ENCODE data around the gene C7orf25. TPM values are rescaled to one million over a fixed set of nuclear protein-coding genes. Genes with fewer than 3 reads are reported as not detected.

Gene C7orf25
- total and polyA plus RNA-seq, 2 donors (not counting 1 experiment from before 2014, with no cell fraction given) = 8.5 to 8.8 TPM

DNA sequence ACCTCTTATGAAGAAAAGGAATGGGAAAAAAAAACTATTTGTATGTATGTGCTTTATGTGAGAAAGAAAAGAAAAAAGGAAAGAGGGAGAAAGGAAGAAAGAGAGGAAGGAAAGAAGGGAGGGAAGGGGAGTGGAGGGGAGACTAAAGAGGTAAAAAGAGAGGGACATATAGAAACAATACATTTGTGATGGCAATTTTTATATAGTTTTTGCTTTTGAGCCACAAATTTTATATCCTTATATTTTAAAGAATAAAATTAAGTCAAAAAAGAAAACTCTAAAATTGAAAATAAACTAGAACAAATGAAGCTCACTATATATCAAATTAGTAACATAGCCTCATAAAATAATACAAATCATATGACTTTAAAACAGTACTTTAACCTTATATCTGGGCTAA lies 11.0 kb downstream of the C7orf25 start:
- Histone ChIP-seq H3K9ac (ENCODE audit: insufficient read depth, low read length) (no peak overlapping the region), H3K79me2 (ENCODE audit: control insufficient read depth, insufficient read depth, low read length) (no peaks in the 10 kb centered on the region), H2AFZ (ENCODE audit: low read length) (no peak overlapping the region), H3K4me1 (ENCODE audit: control insufficient read depth, extremely low read depth, insufficient read depth, low read length) (no peaks in the 10 kb centered on the region), H3K27me3 (ENCODE audit: control insufficient read depth, insufficient read depth, low read length) (no peaks in the 10 kb centered on the region), H3K4me2 (ENCODE audit: extremely low read depth, insufficient read depth, low read length) (no peak overlapping the region), H3K27ac (ENCODE audit: insufficient read depth, low read length) (no peak overlapping the region), H3K36me3 (ENCODE audit: control insufficient read depth, insufficient read depth, low read length) (no peaks in the 10 kb centered on the region), H3K4me3 (replicated peaks in 1 of 4; ENCODE audit: control extremely low read depth in 1 of 4, insufficient read depth in 1 of 4, low read depth in 3 of 4, low read length in 4 of 4) (no peak overlapping the region), H3K9me3 (ENCODE audit: control insufficient read depth, insufficient read depth, low read depth, low read length) (no peaks in the 10 kb centered on the region), H4K20me1 (ENCODE audit: control insufficient read depth, extremely low read depth, insufficient read depth, low read length) (no peaks in the 10 kb centered on the region)
- DNase-seq (ENCODE audit: low read depth in 2 of 2) = no peak
- TF ChIP-seq, protein P1, sequence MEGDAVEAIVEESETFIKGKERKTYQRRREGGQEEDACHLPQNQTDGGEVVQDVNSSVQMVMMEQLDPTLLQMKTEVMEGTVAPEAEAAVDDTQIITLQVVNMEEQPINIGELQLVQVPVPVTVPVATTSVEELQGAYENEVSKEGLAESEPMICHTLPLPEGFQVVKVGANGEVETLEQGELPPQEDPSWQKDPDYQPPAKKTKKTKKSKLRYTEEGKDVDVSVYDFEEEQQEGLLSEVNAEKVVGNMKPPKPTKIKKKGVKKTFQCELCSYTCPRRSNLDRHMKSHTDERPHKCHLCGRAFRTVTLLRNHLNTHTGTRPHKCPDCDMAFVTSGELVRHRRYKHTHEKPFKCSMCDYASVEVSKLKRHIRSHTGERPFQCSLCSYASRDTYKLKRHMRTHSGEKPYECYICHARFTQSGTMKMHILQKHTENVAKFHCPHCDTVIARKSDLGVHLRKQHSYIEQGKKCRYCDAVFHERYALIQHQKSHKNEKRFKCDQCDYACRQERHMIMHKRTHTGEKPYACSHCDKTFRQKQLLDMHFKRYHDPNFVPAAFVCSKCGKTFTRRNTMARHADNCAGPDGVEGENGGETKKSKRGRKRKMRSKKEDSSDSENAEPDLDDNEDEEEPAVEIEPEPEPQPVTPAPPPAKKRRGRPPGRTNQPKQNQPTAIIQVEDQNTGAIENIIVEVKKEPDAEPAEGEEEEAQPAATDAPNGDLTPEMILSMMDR (conservative IDR thresholded peaks at IDR 0.05 in 1 of 2, IDR thresholded peaks at IDR 0.05 in 1 of 2; ENCODE audit: low read depth in 1 of 2, low read length in 2 of 2) = no peak
- TF ChIP-seq EZH2 (IDR thresholded peaks at IDR 0.05; ENCODE audit: low read length, missing control alignments) = no peak

DNA sequence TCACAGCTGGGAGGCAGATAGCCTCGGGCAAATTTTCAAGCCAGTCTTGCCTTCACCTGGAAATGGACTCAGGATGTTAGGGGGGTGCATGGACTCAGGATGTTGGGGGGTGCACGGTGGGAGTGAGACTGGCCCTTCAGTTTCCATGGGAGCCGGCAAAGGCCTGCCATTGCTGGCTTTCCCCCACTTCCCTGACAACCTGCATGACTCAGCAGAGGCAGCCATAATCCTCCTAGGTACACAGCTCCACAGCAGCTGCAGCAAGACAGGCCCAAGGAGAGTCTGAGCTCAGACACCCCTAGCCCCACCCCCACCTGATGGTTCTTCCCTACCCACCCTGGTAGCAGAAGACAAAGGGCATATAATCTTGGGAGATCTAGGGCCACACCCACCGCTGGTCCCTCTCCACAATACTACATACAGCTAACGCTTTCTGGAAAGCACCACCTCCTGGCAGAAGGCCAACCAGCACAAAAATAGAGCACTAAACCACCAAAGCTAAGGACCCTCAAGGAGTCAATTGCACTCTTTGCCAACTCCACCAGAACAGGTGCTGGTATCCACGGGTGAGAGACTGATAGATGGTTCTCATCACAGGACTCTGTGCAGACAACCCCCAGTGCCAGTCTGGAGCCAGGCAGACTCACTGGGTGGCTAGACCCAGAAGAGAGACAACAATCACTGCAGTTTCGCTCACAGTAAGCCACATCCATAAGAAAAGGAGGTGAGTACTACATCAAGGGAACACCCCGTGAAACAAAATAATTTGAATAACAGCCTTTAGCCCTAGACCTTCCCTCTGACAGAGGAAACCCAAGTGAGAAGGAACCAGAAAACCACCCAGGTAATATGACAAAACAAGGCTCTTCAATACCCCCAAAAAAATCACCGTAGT lies 18.3 kb downstream of the C7orf25 start:
- H3K9me3 ChIP-seq (ENCODE audit: control insufficient read depth, insufficient read depth, low read depth, low read length) = no peaks in the 10 kb centered on the region
- no peak overlapping the region for H3K4me3 ChIP-seq (replicated peaks in 1 of 4; ENCODE audit: control extremely low read depth in 1 of 4, insufficient read depth in 1 of 4, low read depth in 3 of 4, low read length in 4 of 4)
- H3K79me2 ChIP-seq (ENCODE audit: control insufficient read depth, insufficient read depth, low read length) = no peaks in the 10 kb centered on the region
- no peak for DNase-seq (ENCODE audit: low read depth in 2 of 2)
- no peak overlapping the region for H2AFZ ChIP-seq (ENCODE audit: low read length)
- no peak for TF ChIP-seq EZH2 (IDR thresholded peaks at IDR 0.05; ENCODE audit: low read length, missing control alignments)
- TF ChIP-seq, protein P1 (conservative IDR thresholded peaks at IDR 0.05 in 1 of 2, IDR thresholded peaks at IDR 0.05 in 1 of 2; ENCODE audit: low read depth in 1 of 2, low read length in 2 of 2) = no peak
- H3K4me1 ChIP-seq (ENCODE audit: control insufficient read depth, extremely low read depth, insufficient read depth, low read length) = peaks cover 1% of the 10 kb centered on the region
- no peak overlapping the region for H3K9ac ChIP-seq (ENCODE audit: insufficient read depth, low read length)
- H3K27me3 ChIP-seq (ENCODE audit: control insufficient read depth, insufficient read depth, low read length) = no peaks in the 10 kb centered on the region
- H4K20me1 ChIP-seq (ENCODE audit: control insufficient read depth, extremely low read depth, insufficient read depth, low read length) = no peaks in the 10 kb centered on the region
- H3K27ac ChIP-seq (ENCODE audit: insufficient read depth, low read length) = no peak overlapping the region
- H3K4me2 ChIP-seq (ENCODE audit: extremely low read depth, insufficient read depth, low read length) = no peak overlapping the region
- no peaks in the 10 kb centered on the region for H3K36me3 ChIP-seq (ENCODE audit: control insufficient read depth, insufficient read depth, low read length)

DNA sequence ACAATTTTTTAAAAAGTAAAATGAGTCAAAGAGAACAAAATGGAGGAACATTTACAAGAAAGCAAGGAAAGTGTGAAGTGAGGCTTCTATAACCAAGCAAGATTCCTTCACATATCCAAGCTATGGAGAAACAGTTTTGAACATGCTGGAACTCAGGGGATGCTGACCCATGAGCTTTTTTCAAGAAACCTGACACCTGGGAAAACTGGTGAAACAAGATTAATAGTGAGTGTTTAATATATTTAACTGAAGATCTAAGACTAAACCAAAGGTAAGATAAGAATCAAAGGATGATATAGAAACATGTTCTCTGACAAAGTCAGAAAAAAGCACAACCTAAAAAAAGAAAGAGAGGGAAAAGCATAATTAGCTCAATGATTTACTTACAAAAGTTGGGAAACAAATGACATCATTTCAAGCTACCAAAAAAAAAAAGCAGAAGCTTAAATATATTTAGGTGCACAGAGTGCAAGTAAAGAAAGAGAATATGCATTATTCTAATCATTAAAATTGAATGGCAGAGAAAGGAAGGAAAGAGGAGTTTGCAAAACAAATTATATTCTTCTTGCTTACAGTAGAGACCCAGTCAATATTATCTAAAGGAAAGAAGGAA lies 24.9 kb downstream of the C7orf25 start:
- Histone ChIP-seq H3K4me1 (ENCODE audit: control insufficient read depth, extremely low read depth, insufficient read depth, low read length) (peaks cover 3% of the 10 kb centered on the region), H3K27ac (ENCODE audit: insufficient read depth, low read length) (no peak overlapping the region), H3K27me3 (ENCODE audit: control insufficient read depth, insufficient read depth, low read length) (no peaks in the 10 kb centered on the region), H3K9me3 (ENCODE audit: control insufficient read depth, insufficient read depth, low read depth, low read length) (no peaks in the 10 kb centered on the region), H3K4me2 (ENCODE audit: extremely low read depth, insufficient read depth, low read length) (no peak overlapping the region), H4K20me1 (ENCODE audit: control insufficient read depth, extremely low read depth, insufficient read depth, low read length) (no peaks in the 10 kb centered on the region), H3K4me3 (replicated peaks in 1 of 4; ENCODE audit: control extremely low read depth in 1 of 4, insufficient read depth in 1 of 4, low read depth in 3 of 4, low read length in 4 of 4) (no peak overlapping the region), H2AFZ (ENCODE audit: low read length) (no peak overlapping the region), H3K36me3 (ENCODE audit: control insufficient read depth, insufficient read depth, low read length) (no peaks in the 10 kb centered on the region), H3K9ac (ENCODE audit: insufficient read depth, low read length) (no peak overlapping the region), H3K79me2 (ENCODE audit: control insufficient read depth, insufficient read depth, low read length) (no peaks in the 10 kb centered on the region)
- DNase-seq (ENCODE audit: low read depth in 2 of 2) = no peak
- TF ChIP-seq, protein P1 (conservative IDR thresholded peaks at IDR 0.05 in 1 of 2, IDR thresholded peaks at IDR 0.05 in 1 of 2; ENCODE audit: low read depth in 1 of 2, low read length in 2 of 2) = no peak
- no peak for TF ChIP-seq EZH2 (IDR thresholded peaks at IDR 0.05; ENCODE audit: low read length, missing control alignments)
